ENCODE results near the gene DEFB114. TPM values are rescaled to one million over a fixed set of nuclear protein-coding genes. Genes with fewer than 3 reads are reported as not detected.

The DEFB114 gene, protein sequence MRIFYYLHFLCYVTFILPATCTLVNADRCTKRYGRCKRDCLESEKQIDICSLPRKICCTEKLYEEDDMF
- not detected in 2 replicates for total RNA-seq

DNA sequence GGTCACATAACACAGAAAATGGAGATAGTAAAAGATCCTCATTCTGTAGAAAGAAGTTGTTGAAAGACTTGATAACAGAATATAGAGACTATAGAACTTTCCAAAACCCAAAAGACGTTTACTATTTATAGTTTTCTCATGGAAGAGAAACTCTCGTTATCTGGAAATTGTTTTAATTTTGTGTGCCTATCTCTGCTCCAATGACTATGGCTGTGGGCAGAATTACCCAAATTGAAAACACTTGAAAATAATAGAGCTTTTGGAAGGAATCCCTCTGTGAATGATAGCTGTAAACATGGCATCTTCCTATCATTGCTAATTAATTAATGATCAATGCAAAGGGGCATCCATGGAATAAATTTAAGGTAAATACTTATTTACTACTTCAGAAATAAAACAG is at the start of gene DEFB114:
Gene DEFB114 (minus strand): TSS at position 101 of the 400 bp plus-strand sequence. CDS start 59 bp downstream, at position 42.
- no peak within 1 kb of the TSS for H2AFZ ChIP-seq (ENCODE audit: low read length)
- no peaks in the 10 kb centered on the region for H3K27me3 ChIP-seq (ENCODE audit: insufficient read depth, low read length)
- no peaks in the 10 kb centered on the region for H3K9me3 ChIP-seq (ENCODE audit: low read depth, low read length)
- H4K20me1 ChIP-seq (ENCODE audit: insufficient read depth, low read length), result no peaks in the 10 kb centered on the region
- TF ChIP-seq, protein P1, sequence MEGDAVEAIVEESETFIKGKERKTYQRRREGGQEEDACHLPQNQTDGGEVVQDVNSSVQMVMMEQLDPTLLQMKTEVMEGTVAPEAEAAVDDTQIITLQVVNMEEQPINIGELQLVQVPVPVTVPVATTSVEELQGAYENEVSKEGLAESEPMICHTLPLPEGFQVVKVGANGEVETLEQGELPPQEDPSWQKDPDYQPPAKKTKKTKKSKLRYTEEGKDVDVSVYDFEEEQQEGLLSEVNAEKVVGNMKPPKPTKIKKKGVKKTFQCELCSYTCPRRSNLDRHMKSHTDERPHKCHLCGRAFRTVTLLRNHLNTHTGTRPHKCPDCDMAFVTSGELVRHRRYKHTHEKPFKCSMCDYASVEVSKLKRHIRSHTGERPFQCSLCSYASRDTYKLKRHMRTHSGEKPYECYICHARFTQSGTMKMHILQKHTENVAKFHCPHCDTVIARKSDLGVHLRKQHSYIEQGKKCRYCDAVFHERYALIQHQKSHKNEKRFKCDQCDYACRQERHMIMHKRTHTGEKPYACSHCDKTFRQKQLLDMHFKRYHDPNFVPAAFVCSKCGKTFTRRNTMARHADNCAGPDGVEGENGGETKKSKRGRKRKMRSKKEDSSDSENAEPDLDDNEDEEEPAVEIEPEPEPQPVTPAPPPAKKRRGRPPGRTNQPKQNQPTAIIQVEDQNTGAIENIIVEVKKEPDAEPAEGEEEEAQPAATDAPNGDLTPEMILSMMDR (IDR thresholded peaks at IDR 0.05; ENCODE audit: extremely low read depth, low read depth, low read length), result no peak
- H3K36me3 ChIP-seq (ENCODE audit: insufficient read depth, low read length), result no peaks in the 10 kb centered on the region
- H3K27ac ChIP-seq (ENCODE audit: low read depth, low read length), result no peak within 1 kb of the TSS
- DNase-seq (ENCODE audit: insufficient read length, low spot score, missing footprints), result no peak
- H3K4me1 ChIP-seq (ENCODE audit: insufficient read depth, low read length), result no peaks in the 10 kb centered on the region
- no peak within 1 kb of the TSS for H3K4me2 ChIP-seq (ENCODE audit: insufficient read depth, low read length)
- H3K4me3 ChIP-seq (ENCODE audit: insufficient read depth, low read length), result no peak within 1 kb of the TSS
- H3K79me2 ChIP-seq (ENCODE audit: insufficient read depth, low read length), result no peaks in the 10 kb centered on the region

DNA sequence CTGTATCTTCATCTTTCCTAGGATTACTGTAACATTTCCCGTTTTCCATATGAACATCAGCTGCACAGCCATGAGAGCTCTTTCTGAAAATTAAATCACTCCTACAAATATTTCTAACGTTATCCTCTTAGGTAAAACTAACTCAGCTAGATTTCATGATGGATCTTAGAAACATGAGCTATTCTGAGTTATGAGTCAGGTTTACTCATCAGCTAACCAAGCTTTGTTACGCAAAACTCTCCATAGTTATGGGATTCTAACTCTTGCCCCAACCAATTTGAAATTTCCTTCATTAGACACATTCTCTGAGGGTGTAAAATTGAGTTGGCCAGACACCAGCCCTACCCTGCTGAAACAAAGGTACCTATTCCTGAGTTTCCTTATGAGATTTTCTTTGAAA is 43.9 kb upstream of the DEFB114 start:
- Histone ChIP-seq H3K79me2 (ENCODE audit: insufficient read depth, low read length) (no peaks in the 10 kb centered on the region), H2AFZ (ENCODE audit: low read length) (no peak overlapping the region), H3K4me1 (ENCODE audit: insufficient read depth, low read length) (no peaks in the 10 kb centered on the region), H3K4me3 (ENCODE audit: insufficient read depth, low read length) (no peak overlapping the region), H3K27ac (ENCODE audit: low read depth, low read length) (no peak overlapping the region), H3K27me3 (ENCODE audit: insufficient read depth, low read length) (no peaks in the 10 kb centered on the region), H3K9me3 (ENCODE audit: low read depth, low read length) (no peaks in the 10 kb centered on the region), H3K36me3 (ENCODE audit: insufficient read depth, low read length) (no peaks in the 10 kb centered on the region), H3K4me2 (ENCODE audit: insufficient read depth, low read length) (no peak overlapping the region), H4K20me1 (ENCODE audit: insufficient read depth, low read length) (no peaks in the 10 kb centered on the region)
- no peak for DNase-seq (ENCODE audit: insufficient read length, low spot score, missing footprints)
- TF ChIP-seq, protein P1 (IDR thresholded peaks at IDR 0.05; ENCODE audit: extremely low read depth, low read depth, low read length), result no peak

DNA sequence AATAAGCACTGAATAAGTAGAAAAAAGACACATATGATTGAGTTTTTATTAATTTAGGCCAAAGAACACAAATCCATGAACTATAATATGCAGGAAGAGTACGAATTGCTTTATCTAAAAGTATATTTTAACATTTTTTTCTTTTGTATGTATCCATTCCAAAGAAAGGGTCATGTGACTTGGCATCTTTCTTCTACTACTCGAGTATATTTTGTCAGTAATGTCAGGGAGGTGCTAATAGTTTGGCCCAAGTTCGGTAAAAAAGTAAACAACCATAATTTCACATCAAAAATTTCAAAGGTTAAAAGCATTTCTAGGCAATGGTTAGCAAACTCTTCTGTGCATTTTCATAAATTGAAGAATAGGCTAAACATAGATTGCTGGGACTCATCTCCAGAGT is 39.2 kb upstream of the DEFB114 start:
- H3K27me3 ChIP-seq (ENCODE audit: insufficient read depth, low read length), result no peaks in the 10 kb centered on the region
- no peak overlapping the region for H3K27ac ChIP-seq (ENCODE audit: low read depth, low read length)
- no peaks in the 10 kb centered on the region for H3K9me3 ChIP-seq (ENCODE audit: low read depth, low read length)
- H4K20me1 ChIP-seq (ENCODE audit: insufficient read depth, low read length), result no peaks in the 10 kb centered on the region
- peak; percentile 30 for DNase-seq (ENCODE audit: insufficient read length, low spot score, missing footprints)
- H3K79me2 ChIP-seq (ENCODE audit: insufficient read depth, low read length), result no peaks in the 10 kb centered on the region
- no peaks in the 10 kb centered on the region for H3K4me1 ChIP-seq (ENCODE audit: insufficient read depth, low read length)
- no peak overlapping the region for H3K4me3 ChIP-seq (ENCODE audit: insufficient read depth, low read length)
- TF ChIP-seq, protein P1 (IDR thresholded peaks at IDR 0.05; ENCODE audit: extremely low read depth, low read depth, low read length), result no peak
- H2AFZ ChIP-seq (ENCODE audit: low read length), result no peak overlapping the region
- H3K36me3 ChIP-seq (ENCODE audit: insufficient read depth, low read length), result no peaks in the 10 kb centered on the region
- no peak overlapping the region for H3K4me2 ChIP-seq (ENCODE audit: insufficient read depth, low read length)

DNA sequence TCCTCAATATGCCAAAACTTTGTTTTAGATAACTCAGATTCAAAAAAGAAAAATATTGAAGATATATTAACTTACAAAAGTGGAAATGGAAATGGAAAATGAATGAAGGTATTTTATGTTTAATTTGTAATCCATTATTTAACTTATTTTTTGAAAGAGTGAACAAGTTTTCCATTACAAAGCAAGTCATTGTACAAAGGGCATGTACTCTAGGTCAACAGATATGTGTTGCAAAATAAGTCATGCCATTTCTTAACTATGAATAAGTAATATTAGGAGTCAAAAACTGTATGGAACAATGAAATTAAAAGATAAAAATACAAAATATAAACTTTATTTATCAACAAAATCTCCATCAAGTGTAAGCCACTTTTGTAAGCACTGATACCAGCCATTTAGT is 31.3 kb upstream of the DEFB114 start:
- no peak overlapping the region for H3K27ac ChIP-seq (ENCODE audit: low read depth, low read length)
- TF ChIP-seq, protein P1 (IDR thresholded peaks at IDR 0.05; ENCODE audit: extremely low read depth, low read depth, low read length), result no peak
- no peak overlapping the region for H2AFZ ChIP-seq (ENCODE audit: low read length)
- no peaks in the 10 kb centered on the region for H3K27me3 ChIP-seq (ENCODE audit: insufficient read depth, low read length)
- no peaks in the 10 kb centered on the region for H3K79me2 ChIP-seq (ENCODE audit: insufficient read depth, low read length)
- no peaks in the 10 kb centered on the region for H3K9me3 ChIP-seq (ENCODE audit: low read depth, low read length)
- no peak for DNase-seq (ENCODE audit: insufficient read length, low spot score, missing footprints)
- H3K4me1 ChIP-seq (ENCODE audit: insufficient read depth, low read length), result no peaks in the 10 kb centered on the region
- H3K4me3 ChIP-seq (ENCODE audit: insufficient read depth, low read length), result no peak overlapping the region
- H3K36me3 ChIP-seq (ENCODE audit: insufficient read depth, low read length), result no peaks in the 10 kb centered on the region
- no peaks in the 10 kb centered on the region for H4K20me1 ChIP-seq (ENCODE audit: insufficient read depth, low read length)
- H3K4me2 ChIP-seq (ENCODE audit: insufficient read depth, low read length), result no peak overlapping the region
